ENCODE measurements around the gene NDUFB8.

The NDUFB8 gene

GRCh38 chr10:100506596-100507356, 22.9 kb downstream of the NDUFB8 start:
- DNase-seq: no peak

- DNase-seq: no peak
Measured at GRCh38 chr10:100505164-100505563, 24.5 kb downstream of the NDUFB8 start.

GRCh38 chr10:100504096-100504495, 25.6 kb downstream of the NDUFB8 start:
- DNase-seq: no peak

GRCh38 chr10:100502926-100503494, 26.7 kb downstream of the NDUFB8 start:
- no peak for DNase-seq

- DNase-seq: peak in 1 of 3 donors; percentile 13
Measured at GRCh38 chr10:100501423-100501822, 28.2 kb downstream of the NDUFB8 start.

- DNase-seq: no peak
Measured at GRCh38 chr10:100498059-100498458, 31.6 kb downstream of the NDUFB8 start.

- no peak for DNase-seq
Measured at GRCh38 chr10:100496567-100496966, 33.1 kb downstream of the NDUFB8 start.

- no peak for DNase-seq
Measured at GRCh38 chr10:100490531-100490930, 39.1 kb downstream of the NDUFB8 start.

GRCh38 chr10:100489396-100489795, 40.3 kb downstream of the NDUFB8 start:
- peak; percentile 41 to 70 (median 58) for DNase-seq

GRCh38 chr10:100487529-100487928, 42.1 kb downstream of the NDUFB8 start:
- no peak for DNase-seq

GRCh38 chr10:100485801-100486495, 43.7 kb downstream of the NDUFB8 start:
- DNase-seq: no peak

GRCh38 chr10:100485366-100485765, 44.3 kb downstream of the NDUFB8 start:
- DNase-seq: no peak

- no peak for DNase-seq
Measured at GRCh38 chr10:100483876-100484666, 45.6 kb downstream of the NDUFB8 start.

GRCh38 chr10:100482834-100483185, 46.9 kb downstream of the NDUFB8 start:
- no peak for DNase-seq

- DNase-seq: peak; percentile 70 to 86 (median 74)
Measured at GRCh38 chr10:100482181-100482833, 47.4 kb downstream of the NDUFB8 start.

GRCh38 chr10:100481462-100482081, 48.1 kb downstream of the NDUFB8 start:
- DNase-seq: peak; percentile 87 to 94 (median 91)

- no peak for DNase-seq
Measured at GRCh38 chr10:100480002-100480401, 49.7 kb downstream of the NDUFB8 start.

- no peak for DNase-seq
Measured at GRCh38 chr10:100479037-100479436, 50.6 kb downstream of the NDUFB8 start.

GRCh38 chr10:100477970-100478369, 51.7 kb downstream of the NDUFB8 start:
- DNase-seq: no peak

Data from suppressor macrophage treated with lipopolysaccharide for 1 hour (primary cell).